Measurements from ENCODE around the gene TRAP1. TPM values are rescaled to one million over a fixed set of nuclear protein-coding genes. Genes with fewer than 3 reads are reported as not detected.

TRAP1 gene
- total and polyA plus RNA-seq, 9 donors: 56.3 to 102 (median 76.7) TPM

GRCh38 chr16:3732171-3732570 is 14.8 kb upstream of the TRAP1 start:
- no peaks in the 10 kb centered on the region for H3K9me3 ChIP-seq
- H3K36me3 ChIP-seq: no peaks in the 10 kb centered on the region
- DNase-seq: peak in 2 of 5 donors; percentile 13 to 17
- no peak overlapping the region for H3K27ac ChIP-seq
- H3K27me3 ChIP-seq: no peaks in the 10 kb centered on the region
- intact Hi-C loops (cut with DNase I): no loop called here
- TF ChIP-seq, protein P1, sequence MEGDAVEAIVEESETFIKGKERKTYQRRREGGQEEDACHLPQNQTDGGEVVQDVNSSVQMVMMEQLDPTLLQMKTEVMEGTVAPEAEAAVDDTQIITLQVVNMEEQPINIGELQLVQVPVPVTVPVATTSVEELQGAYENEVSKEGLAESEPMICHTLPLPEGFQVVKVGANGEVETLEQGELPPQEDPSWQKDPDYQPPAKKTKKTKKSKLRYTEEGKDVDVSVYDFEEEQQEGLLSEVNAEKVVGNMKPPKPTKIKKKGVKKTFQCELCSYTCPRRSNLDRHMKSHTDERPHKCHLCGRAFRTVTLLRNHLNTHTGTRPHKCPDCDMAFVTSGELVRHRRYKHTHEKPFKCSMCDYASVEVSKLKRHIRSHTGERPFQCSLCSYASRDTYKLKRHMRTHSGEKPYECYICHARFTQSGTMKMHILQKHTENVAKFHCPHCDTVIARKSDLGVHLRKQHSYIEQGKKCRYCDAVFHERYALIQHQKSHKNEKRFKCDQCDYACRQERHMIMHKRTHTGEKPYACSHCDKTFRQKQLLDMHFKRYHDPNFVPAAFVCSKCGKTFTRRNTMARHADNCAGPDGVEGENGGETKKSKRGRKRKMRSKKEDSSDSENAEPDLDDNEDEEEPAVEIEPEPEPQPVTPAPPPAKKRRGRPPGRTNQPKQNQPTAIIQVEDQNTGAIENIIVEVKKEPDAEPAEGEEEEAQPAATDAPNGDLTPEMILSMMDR (IDR thresholded peaks at IDR 0.05): no peak
- no peak overlapping the region for H3K4me3 ChIP-seq
- H3K4me1 ChIP-seq (ENCODE audit: insufficient read depth): peaks cover 3% of the 10 kb centered on the region
- 78 to 86% (median 82%) methylated on average over 8 of the region's 8 CpGs for WGBS, 3 donors

- no peaks in the 10 kb centered on the region for H3K9me3 ChIP-seq
- no peaks in the 10 kb centered on the region for H3K27me3 ChIP-seq
- H3K27ac ChIP-seq: no peak overlapping the region
- peak in 2 of 5 donors; percentile 26 to 28 for DNase-seq
- TF ChIP-seq EP300 (IDR thresholded peaks at IDR 0.05) (no peak), POLR2A (IDR thresholded peaks at IDR 0.05) (no peak)
- TF ChIP-seq, protein P1 (IDR thresholded peaks at IDR 0.05): no peak
- peaks cover 3% of the 10 kb centered on the region for H3K4me1 ChIP-seq (ENCODE audit: insufficient read depth)
- no peaks in the 10 kb centered on the region for H3K36me3 ChIP-seq
- 86 to 87% (median 87%) methylated on average over 34 of the region's 34 CpGs for WGBS, 3 donors
- intact Hi-C loops (cut with DNase I): no loop called here
- no peak overlapping the region for H3K4me3 ChIP-seq
Measured at GRCh38 chr16:3731126-3731935, 14.0 kb upstream of the TRAP1 start.

DNA sequence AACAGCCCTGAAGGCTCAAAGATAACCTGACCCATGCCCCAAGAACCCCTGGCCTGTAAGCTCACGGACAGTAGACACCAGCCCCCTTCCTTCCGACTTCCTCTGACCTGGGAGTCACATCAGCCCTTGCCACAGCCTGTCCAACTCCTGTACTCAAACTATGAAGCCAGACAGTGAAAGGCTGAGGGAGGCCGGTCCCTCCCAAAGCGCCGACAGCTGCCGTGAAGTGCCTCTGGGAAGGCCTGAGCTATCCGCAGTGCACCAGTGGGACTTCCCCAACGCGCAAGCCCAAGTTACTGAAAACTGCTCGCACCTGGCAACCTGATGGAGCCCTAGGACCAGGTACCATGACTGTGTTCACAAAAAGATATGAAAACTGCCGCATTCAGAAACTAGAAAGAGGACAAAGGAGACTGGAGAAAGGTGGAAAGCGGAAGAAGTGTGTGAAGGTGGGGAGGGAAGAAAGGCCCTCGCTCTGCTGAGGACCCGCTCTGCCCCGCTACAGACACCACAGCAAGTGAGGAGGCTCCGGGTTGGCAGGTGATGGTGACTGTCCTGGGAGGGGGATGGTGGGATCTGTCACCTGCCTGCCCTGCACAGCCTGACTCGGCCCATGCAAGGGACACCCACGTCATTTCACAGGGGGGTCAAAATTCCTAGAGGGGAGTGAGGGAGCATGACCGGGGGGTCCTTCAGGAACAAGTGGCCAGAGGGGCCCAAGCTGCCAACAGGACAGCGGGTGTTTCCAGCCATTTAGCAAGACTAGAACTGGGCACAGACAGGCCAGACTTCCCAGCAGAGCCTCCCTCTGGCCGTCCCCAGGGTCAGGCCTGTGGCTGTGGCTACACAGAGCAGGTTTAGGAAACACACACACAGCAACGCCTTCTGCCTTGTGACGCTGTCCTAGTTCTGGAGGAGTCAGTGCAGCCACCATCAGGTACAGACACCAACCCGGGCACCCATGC is 13.1 kb upstream of the TRAP1 start:
- TF ChIP-seq, protein P1 (IDR thresholded peaks at IDR 0.05): no peak
- no peak for TF ChIP-seq POLR2A (IDR thresholded peaks at IDR 0.05)
- TF ChIP-seq EP300 (IDR thresholded peaks at IDR 0.05): no peak
- DNase-seq: peak in 1 of 5 donors; percentile 21
- H3K36me3 ChIP-seq: no peaks in the 10 kb centered on the region

More for the DNA sequence above, 13.1 kb upstream of the TRAP1 start:
- H3K9me3 ChIP-seq: no peaks in the 10 kb centered on the region
- H3K4me1 ChIP-seq (ENCODE audit: insufficient read depth): peaks cover 3% of the 10 kb centered on the region
- WGBS, 3 donors: 83 to 91% (median 85%) methylated on average over 24 of the region's 24 CpGs
- no peak overlapping the region for H3K27ac ChIP-seq
- intact Hi-C loops (cut with DNase I): no loop called here
- H3K4me3 ChIP-seq: no peak overlapping the region
- no peaks in the 10 kb centered on the region for H3K27me3 ChIP-seq

Data from ovary (tissue), 9 donors.